ENCODE results near the gene DAZAP2. TPM values are rescaled to one million over a fixed set of nuclear protein-coding genes. Genes with fewer than 3 reads are reported as not detected.

The DAZAP2 gene
- total RNA-seq, result 198 and 222 TPM in 2 replicates

DNA sequence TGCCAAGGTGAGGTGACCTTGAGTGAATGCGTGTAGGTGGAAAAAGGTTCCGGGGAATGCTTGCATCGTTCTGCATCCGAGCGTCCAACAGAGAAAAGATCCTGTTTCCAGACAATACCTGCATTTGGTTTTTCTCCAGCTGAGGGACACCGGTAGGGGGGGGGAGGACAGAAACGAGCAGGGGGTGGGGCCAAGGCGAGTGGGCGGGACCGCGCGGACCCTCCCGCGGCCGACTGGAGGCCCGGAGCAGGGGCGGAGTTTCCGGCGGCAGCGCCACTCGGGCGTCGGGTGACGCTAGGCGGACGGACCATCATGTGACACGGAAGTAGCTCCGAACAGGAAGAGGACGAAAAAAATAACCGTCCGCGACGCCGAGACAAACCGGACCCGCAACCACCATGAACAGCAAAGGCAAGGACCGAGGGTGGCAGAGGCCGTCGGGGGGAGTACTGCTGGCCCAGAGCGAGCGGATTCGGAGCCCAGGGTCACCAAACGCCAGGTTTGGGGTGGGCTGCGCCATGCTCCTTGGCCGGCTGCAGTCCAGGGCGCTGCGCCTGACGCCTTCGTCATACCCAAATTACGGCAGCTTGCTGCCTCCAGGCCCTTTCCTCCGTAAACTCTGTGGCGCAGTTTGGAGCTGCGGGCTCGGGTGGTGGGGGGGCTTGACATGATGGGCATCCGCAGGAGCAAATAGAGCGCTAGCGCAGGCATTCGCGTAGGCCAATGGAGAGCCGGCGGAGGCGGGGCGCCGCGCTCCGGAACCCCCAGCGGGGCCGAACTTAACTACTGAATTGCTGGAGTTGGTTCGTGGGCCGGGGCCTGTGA lies at the start of gene DAZAP2:
Gene DAZAP2 (plus strand): TSS at position 317 of the 825 bp plus-strand sequence. CDS start 82 bp downstream, at position 399.

GRCh38 chr12:51217968-51218606 lies 20.5 kb upstream of the DAZAP2 start, which contains the start of gene POU6F1:
Gene POU6F1, minus strand, starts transcription at chr12:51218062. Its CDS starts 11,226 bp downstream, at chr12:51206836.

DNA sequence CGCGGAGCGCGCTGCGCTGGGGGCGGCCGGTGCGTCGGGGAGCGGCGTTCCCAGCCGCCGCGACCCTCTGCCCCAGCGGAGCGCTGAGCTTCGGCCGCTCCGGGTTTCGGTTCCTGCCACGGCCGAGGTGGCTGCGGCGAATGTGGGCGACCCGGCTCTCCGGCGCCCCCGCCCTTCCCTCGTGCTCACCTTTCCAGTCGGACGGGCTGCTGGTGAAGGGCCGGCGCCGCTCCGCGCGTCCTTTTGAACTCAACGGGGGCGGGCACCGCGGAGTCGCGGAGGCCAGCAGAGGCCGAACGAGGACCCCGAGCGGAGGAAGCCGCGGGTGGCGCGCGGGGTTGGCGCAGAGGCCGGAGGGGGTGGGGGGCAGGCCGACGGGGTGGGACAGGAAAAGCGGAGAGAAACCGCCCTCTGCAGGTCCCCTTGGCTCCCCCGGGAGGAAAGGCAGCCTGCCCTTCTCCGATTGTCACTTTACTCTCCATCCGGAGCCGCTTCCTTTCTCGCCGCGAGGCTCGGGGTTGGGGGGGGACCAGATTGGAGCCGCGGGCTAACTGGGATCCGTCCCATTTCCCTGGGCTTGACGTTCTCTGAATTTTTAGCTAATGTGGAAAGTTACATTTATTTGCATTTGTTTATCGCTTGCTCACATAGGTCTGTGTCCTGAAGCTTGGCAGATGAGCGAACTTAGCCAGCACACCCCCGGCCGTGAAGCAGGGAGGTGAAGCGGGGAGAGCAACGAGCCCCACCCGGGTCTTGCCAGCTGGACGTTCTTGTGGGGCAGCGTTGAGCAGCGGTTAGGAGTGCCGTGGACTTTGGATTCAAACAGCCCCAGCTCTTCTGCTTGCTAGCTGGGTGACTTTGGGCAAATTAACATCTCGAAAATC lies 31.7 kb downstream of the DAZAP2 start, which contains the start of gene SMAGP:
Gene SMAGP (minus strand): TSS at position 349 of the 884 bp plus-strand sequence. CDS start 1,137 bp downstream, outside the sequence.

Other genes starting within 250 kb of the DAZAP2 start
- gene SLC11A2, start 212.4 kb upstream of the DAZAP2 start, total RNA-seq, result 39.5 and 41.8 TPM in 2 replicates
- 32.6 and 43.8 TPM in 2 replicates for gene LETMD1, start 190.5 kb upstream of the DAZAP2 start, total RNA-seq
- 34.0 and 34.3 TPM in 2 replicates for gene CSRNP2, start 155.2 kb upstream of the DAZAP2 start, total RNA-seq
- gene TFCP2, start 65.7 kb upstream of the DAZAP2 start, total RNA-seq, result 6.5 and 10.1 TPM in 2 replicates
- gene POU6F1, start 20.8 kb upstream of the DAZAP2 start, total RNA-seq, result 2.9 and 5.6 TPM in 2 replicates
- gene SMAGP, start 31.6 kb downstream of the DAZAP2 start, total RNA-seq, result 13.4 and 18.6 TPM in 2 replicates
- gene BIN2, start 85.3 kb downstream of the DAZAP2 start, total RNA-seq, result not detected in 2 replicates
- gene CELA1, start 107.9 kb downstream of the DAZAP2 start, total RNA-seq, result not detected in 2 replicates
- 63.4 and 69.8 TPM in 2 replicates for gene GALNT6, start 152.6 kb downstream of the DAZAP2 start, total RNA-seq
- gene SLC4A8, start 186.0 kb downstream of the DAZAP2 start, total RNA-seq, result 1.6 and 2.5 TPM in 2 replicates